PFSK-1 (cell line): ENCODE measurements around the gene RIT1.

Experiments
- FOXP2 ChIP-seq: optimal IDR thresholded peaks from 2 replicates; pipeline ENCODE3; 2011; ENCODE audit warnings: borderline replicate concordance, control low read depth, inconsistent platforms; ENCODE audit not compliant: insufficient read depth; ENCODE audit errors: extremely low read length, extremely low read depth
- POLR2AphosphoS5 ChIP-seq: IDR thresholded peaks from 2 replicates; pipeline ENCODE4 v1.6.1; 2012; ENCODE audit warnings: low read depth, mild to moderate bottlenecking, control low read depth, low read length, moderate library complexity
- REST ChIP-seq, 2 experiments: IDR thresholded peaks; 2 replicates each; pipeline versions ENCODE4 v1.6.1 to v1.8.0; 2011 to 2012; ENCODE audit warnings: low read depth in 2 of 2, low read length in 2 of 2, control low read depth in 1 of 2, inconsistent platforms in 1 of 2, mild to moderate bottlenecking in 1 of 2, moderate library complexity in 1 of 2; ENCODE audit not compliant: insufficient read depth in 1 of 2
- SIN3A ChIP-seq: IDR thresholded peaks from 2 replicates; pipeline ENCODE4 v1.6.1; 2012; ENCODE audit warnings: mild to moderate bottlenecking, low read length, moderate library complexity, borderline replicate concordance; ENCODE audit not compliant: insufficient read depth
- TAF1 ChIP-seq: IDR thresholded peaks from 2 replicates; pipeline ENCODE4 v1.6.1; 2012; ENCODE audit warnings: low read length, control low read depth, borderline replicate concordance; ENCODE audit not compliant: insufficient read depth

RIT1 gene

GRCh38 chr1:155933591-155934096, 22.5 kb upstream of the RIT1 start:
- TF ChIP-seq SIN3A (no peak), REST (IDR thresholded peaks at IDR 0.05; ENCODE audit: insufficient read depth in 1 of 2, low read depth in 2 of 2, low read length in 2 of 2) (no peak), POLR2AphosphoS5 (no peak), FOXP2 (no peak), TAF1 (no peak)

GRCh38 chr1:155932487-155932886, 21.3 kb upstream of the RIT1 start:
- TF ChIP-seq REST (IDR thresholded peaks at IDR 0.05; ENCODE audit: insufficient read depth in 1 of 2, low read depth in 2 of 2, low read length in 2 of 2): no peak
- no peak for TF ChIP-seq POLR2AphosphoS5
- no peak for TF ChIP-seq FOXP2
- TF ChIP-seq TAF1: no peak
- TF ChIP-seq SIN3A: no peak

GRCh38 chr1:155932081-155932480, 20.9 kb upstream of the RIT1 start:
- no peak for TF ChIP-seq FOXP2
- no peak for TF ChIP-seq SIN3A
- no peak for TF ChIP-seq REST (IDR thresholded peaks at IDR 0.05; ENCODE audit: insufficient read depth in 1 of 2, low read depth in 2 of 2, low read length in 2 of 2)
- TF ChIP-seq POLR2AphosphoS5: no peak
- TF ChIP-seq TAF1: no peak

GRCh38 chr1:155931332-155932038, 20.3 kb upstream of the RIT1 start:
- TF ChIP-seq POLR2AphosphoS5 (peak; percentile 60; the same call in 1 of the 2 replicates), REST (IDR thresholded peaks at IDR 0.05; ENCODE audit: insufficient read depth in 1 of 2, low read depth in 2 of 2, low read length in 2 of 2) (no peak)
